ENCODE results near the gene OR7C2. TPM values are rescaled to one million over a fixed set of nuclear protein-coding genes. Genes with fewer than 3 reads are reported as not detected.

OR7C2 gene
- total RNA-seq: not detected in 2 replicates

GRCh38 chr19:14941189-14941588 is at the start of gene OR7C2:
OR7C2 (plus strand) TSS chr19:14941489; CDS start chr19:14941489, 0 bp downstream.

GRCh38 chr19:14979476-14980255 is 38.4 kb downstream of the OR7C2 start, which contains the start of gene SLC1A6:
SLC1A6 (minus strand) TSS chr19:14979864; CDS start chr19:14972910, 6,954 bp downstream.

Other genes with a start within 250 kb of the OR7C2 start
- gene ADGRE2, start 162.9 kb upstream of the OR7C2 start, total RNA-seq: 0.11 and 0.12 TPM in 2 replicates
- gene OR7A5, start 106.3 kb upstream of the OR7C2 start, total RNA-seq: not detected in 2 replicates
- gene OR7C1, start 106.3 kb upstream of the OR7C2 start, total RNA-seq: not detected in 2 replicates
- not detected in 2 replicates for gene OR7A10, start 92.6 kb upstream of the OR7C2 start, total RNA-seq
- not detected in 2 replicates for gene OR7A17, start 55.4 kb upstream of the OR7C2 start, total RNA-seq
- under 0.01 TPM in 1 of 2 replicates, not detected in the other for gene SLC1A6, start 38.4 kb downstream of the OR7C2 start, total RNA-seq
- gene CASP14, start 108.0 kb downstream of the OR7C2 start, total RNA-seq: not detected in 2 replicates
- not detected in 2 replicates for gene OR1I1, start 140.7 kb downstream of the OR7C2 start, total RNA-seq
- 25.1 and 31.9 TPM in 2 replicates for gene SYDE1, start 165.9 kb downstream of the OR7C2 start, total RNA-seq

All from uterine smooth muscle cell (primary cell).